ENCODE measurements around the gene ERBIN. TPM values are rescaled to one million over a fixed set of nuclear protein-coding genes. Genes with fewer than 3 reads are reported as not detected.

Gene ERBIN
- total and polyA plus RNA-seq, 2 of the 8 experiments (the other 6 are each of a cell fraction or from before 2014, with no cell fraction given), result 7.7 to 33.2 TPM

DNA sequence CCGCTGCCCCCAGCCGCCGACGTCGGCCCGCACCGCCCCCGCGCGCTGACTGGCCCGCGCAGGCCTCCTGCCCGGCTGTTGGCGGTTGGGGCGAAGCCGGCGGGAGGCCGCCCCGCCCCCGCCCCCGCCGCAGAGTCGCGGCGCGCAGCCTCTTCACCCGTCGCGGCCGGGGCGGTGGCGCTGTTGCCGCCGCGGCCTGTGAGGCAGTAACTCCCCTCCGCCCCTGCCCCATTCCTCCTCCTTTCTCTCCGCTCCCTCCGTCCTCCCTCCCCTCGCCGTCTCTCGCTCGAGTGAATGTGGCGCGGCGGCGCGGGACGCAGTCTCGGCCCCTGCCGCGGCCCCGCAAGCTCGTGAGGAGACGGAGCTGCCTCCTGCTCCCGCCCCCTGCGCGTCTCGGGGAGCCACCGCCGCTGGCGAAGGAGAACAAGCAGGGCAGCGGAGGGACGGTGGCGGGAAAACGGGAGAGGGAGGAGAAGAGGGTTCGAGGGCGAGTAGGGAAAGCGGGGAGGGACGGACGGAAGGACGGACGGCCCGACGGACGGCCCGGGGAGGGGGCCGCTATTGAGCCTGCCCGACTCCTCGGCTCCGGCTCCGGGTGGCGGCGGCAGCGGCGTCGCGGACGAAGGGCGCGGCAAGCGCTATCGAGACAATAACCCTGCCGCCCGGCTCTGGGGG, 637 bp upstream of the ERBIN start (continued):
- TF ChIP-seq NRF1 (IDR thresholded peaks at IDR 0.05; ENCODE audit: low read depth, low read length) (0 out of 2 replicates have a peak, but pooled peaks have one; percentile 17), KDM4A (IDR thresholded peaks at IDR 0.05; ENCODE audit: low read depth, low read length, severe bottlenecking) (peak; percentile 80), CTBP2 (IDR thresholded peaks at IDR 0.05; ENCODE audit: borderline replicate concordance, insufficient read depth, insufficient read length, low read length) (peak; percentile 73), HDAC2 (IDR thresholded peaks at IDR 0.05; ENCODE audit: borderline replicate concordance in 1 of 2, low read depth in 2 of 2, low read length in 2 of 2) (0 out of 4 replicates have a peak, but pooled peaks of 1 of the 2 experiments have one; percentile 24), ASH2L (IDR thresholded peaks at IDR 0.05; ENCODE audit: low read length) (peak; percentile 100), TAF1 (IDR thresholded peaks at IDR 0.05; ENCODE audit: low read depth, low read length) (peak; percentile 55), POLR2AphosphoS5 (IDR thresholded peaks at IDR 0.05; ENCODE audit: low read depth, low read length) (peak; percentile 68; the same call in 1 of the 2 replicates), CBX8 (IDR thresholded peaks at IDR 0.05; ENCODE audit: borderline replicate concordance, low read depth, low read length) (no peak), SRF (IDR thresholded peaks at IDR 0.05; ENCODE audit: low read depth, low read length) (0 out of 2 replicates have a peak, but pooled peaks have one; percentile 26), SUZ12 (IDR thresholded peaks at IDR 0.05; ENCODE audit: low read length) (peak; percentile 43; the same call in 1 of the 2 replicates), YY1 (IDR thresholded peaks at IDR 0.05; ENCODE audit: low read depth, low read length) (peak; percentile 46), PHF8 (conservative IDR thresholded peaks at IDR 0.05; ENCODE audit: low read depth, low read length) (peak; percentile 70), EGR1 (IDR thresholded peaks at IDR 0.05; ENCODE audit: borderline replicate concordance, low read depth, low read length) (peak; percentile 96), POU5F1 (IDR thresholded peaks at IDR 0.05; ENCODE audit: low read depth, low read length) (no peak), SP1 (IDR thresholded peaks at IDR 0.05; ENCODE audit: low read depth, low read length) (0 out of 2 replicates have a peak, but pooled peaks have one; percentile 12), SIN3A (conservative IDR thresholded peaks at IDR 0.05 in 1 of 2, IDR thresholded peaks at IDR 0.05 in 1 of 2; ENCODE audit: low read depth in 1 of 2, low read length in 2 of 2) (peak in 1 of 2 experiments; percentile 63; a peak in 2 of 4 replicates), RAD21 (IDR thresholded peaks at IDR 0.05 in 1 of 2, conservative IDR thresholded peaks at IDR 0.05 in 1 of 2; ENCODE audit: low read depth in 2 of 2, low read length in 2 of 2) (peak in 1 of 2 experiments; percentile 34; a peak in 1 of 4 replicates), MAX (IDR thresholded peaks at IDR 0.05) (peak; percentile 44; the same call in 1 of the 2 replicates), TEAD4 (IDR thresholded peaks at IDR 0.05; ENCODE audit: low read depth, low read length) (no peak), GTF2F1 (IDR thresholded peaks at IDR 0.05; ENCODE audit: borderline replicate concordance, low read depth, low read length) (no peak)
